ENCODE measurements around the gene ANO3. TPM values are rescaled to one million over a fixed set of nuclear protein-coding genes. Genes with fewer than 3 reads are reported as not detected.

The ANO3 gene
- total and polyA plus RNA-seq, 2 of the 8 experiments (the other 6 are each of a cell fraction or from before 2014, with no cell fraction given), result not detected

DNA sequence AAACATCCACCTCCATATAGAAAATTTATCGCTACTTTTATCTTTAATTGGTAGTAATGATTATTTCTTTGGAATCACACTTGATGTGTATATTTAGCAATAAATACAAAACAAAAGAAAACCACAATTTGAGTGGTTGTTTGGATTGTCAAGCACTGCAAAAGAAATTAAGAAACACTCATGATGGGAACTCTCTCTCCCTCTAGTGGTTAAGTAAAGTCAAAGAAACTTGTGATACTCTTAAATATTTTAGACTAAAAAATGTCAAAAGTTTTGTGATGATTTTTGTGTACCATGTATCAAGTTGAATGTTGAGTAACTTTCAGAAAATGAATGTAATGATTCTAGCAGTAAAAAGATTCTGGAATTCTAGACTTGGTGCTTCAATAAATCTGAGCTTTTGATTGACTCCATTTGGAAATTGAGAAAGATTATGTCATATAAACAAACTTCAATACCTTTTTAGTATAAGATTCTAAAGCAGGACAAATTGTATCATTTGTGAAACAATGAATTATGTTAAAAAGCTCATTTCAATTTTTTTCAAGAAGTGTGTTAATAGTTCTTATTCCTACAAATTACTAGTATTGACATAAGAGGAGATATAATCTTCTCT, 219.4 kb downstream of the ANO3 start (continued):
- TF ChIP-seq, protein P1, sequence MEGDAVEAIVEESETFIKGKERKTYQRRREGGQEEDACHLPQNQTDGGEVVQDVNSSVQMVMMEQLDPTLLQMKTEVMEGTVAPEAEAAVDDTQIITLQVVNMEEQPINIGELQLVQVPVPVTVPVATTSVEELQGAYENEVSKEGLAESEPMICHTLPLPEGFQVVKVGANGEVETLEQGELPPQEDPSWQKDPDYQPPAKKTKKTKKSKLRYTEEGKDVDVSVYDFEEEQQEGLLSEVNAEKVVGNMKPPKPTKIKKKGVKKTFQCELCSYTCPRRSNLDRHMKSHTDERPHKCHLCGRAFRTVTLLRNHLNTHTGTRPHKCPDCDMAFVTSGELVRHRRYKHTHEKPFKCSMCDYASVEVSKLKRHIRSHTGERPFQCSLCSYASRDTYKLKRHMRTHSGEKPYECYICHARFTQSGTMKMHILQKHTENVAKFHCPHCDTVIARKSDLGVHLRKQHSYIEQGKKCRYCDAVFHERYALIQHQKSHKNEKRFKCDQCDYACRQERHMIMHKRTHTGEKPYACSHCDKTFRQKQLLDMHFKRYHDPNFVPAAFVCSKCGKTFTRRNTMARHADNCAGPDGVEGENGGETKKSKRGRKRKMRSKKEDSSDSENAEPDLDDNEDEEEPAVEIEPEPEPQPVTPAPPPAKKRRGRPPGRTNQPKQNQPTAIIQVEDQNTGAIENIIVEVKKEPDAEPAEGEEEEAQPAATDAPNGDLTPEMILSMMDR (IDR thresholded peaks at IDR 0.05; ENCODE audit: control extremely low read depth in 1 of 3, insufficient read depth in 1 of 3, low read depth in 1 of 3, low read length in 3 of 3), result peak in 1 of 3 experiments; percentile 26; a peak in 2 of 4 replicates
- no peak for TF ChIP-seq MAX (IDR thresholded peaks at IDR 0.05)
- TF ChIP-seq, protein P2, sequence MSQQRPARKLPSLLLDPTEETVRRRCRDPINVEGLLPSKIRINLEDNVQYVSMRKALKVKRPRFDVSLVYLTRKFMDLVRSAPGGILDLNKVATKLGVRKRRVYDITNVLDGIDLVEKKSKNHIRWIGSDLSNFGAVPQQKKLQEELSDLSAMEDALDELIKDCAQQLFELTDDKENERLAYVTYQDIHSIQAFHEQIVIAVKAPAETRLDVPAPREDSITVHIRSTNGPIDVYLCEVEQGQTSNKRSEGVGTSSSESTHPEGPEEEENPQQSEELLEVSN (IDR thresholded peaks at IDR 0.05), result no peak
